ENCODE data around the gene HCN1. TPM values are rescaled to one million over a fixed set of nuclear protein-coding genes. Genes with fewer than 3 reads are reported as not detected.
"Not testable (repeated sequence)": the region's sequence is repeated elsewhere in the genome, so short reads cannot be mapped to it uniquely, and the experiment has no call there.

HCN1 gene
- total RNA-seq, 1 donor from 2014 or later: 14.3 TPM

- FAIRE-seq (no peak), DNase-seq (ENCODE audit: low spot score in 2 of 2) (no peak)
Measured at GRCh38 chr5:45335978-45336377, 360.2 kb downstream of the HCN1 start.

- no peak for FAIRE-seq
- DNase-seq (ENCODE audit: low spot score in 2 of 2): no peak
Measured at GRCh38 chr5:45335346-45335745, 360.8 kb downstream of the HCN1 start.

GRCh38 chr5:45334939-45335338 is 361.2 kb downstream of the HCN1 start:
- FAIRE-seq (no peak), DNase-seq (ENCODE audit: low spot score in 2 of 2) (no peak)

- FAIRE-seq; DNase-seq (ENCODE audit: low spot score in 2 of 2): not testable (repeated sequence)
Measured at GRCh38 chr5:45312627-45313026, 383.6 kb downstream of the HCN1 start.

- no peak for DNase-seq (ENCODE audit: low spot score in 2 of 2)
- no peak for FAIRE-seq
Measured at GRCh38 chr5:45295231-45295630, 400.9 kb downstream of the HCN1 start.

GRCh38 chr5:45288746-45289145 is 407.4 kb downstream of the HCN1 start:
- no peak for DNase-seq (ENCODE audit: low spot score in 2 of 2)
- no peak for FAIRE-seq

GRCh38 chr5:45284436-45284835 is 411.7 kb downstream of the HCN1 start:
- FAIRE-seq: no peak
- DNase-seq (ENCODE audit: low spot score in 2 of 2): no peak

- no peak for FAIRE-seq
- no peak for DNase-seq (ENCODE audit: low spot score in 2 of 2)
Measured at GRCh38 chr5:45281081-45281480, 415.1 kb downstream of the HCN1 start.

GRCh38 chr5:45279109-45279508 is 417.1 kb downstream of the HCN1 start:
- FAIRE-seq (no peak), DNase-seq (ENCODE audit: low spot score in 2 of 2) (no peak)

GRCh38 chr5:45277860-45278259 is 418.3 kb downstream of the HCN1 start:
- DNase-seq (ENCODE audit: low spot score in 2 of 2) (no peak), FAIRE-seq (no peak)

- FAIRE-seq (no peak), DNase-seq (ENCODE audit: low spot score in 2 of 2) (no peak)
Measured at GRCh38 chr5:45274241-45274640, 421.9 kb downstream of the HCN1 start.

- FAIRE-seq: no peak
- no peak for DNase-seq (ENCODE audit: low spot score in 2 of 2)
Measured at GRCh38 chr5:45271626-45272025, 424.6 kb downstream of the HCN1 start.

GRCh38 chr5:45264447-45264846 is 431.7 kb downstream of the HCN1 start:
- DNase-seq (ENCODE audit: low spot score in 2 of 2) (no peak), FAIRE-seq (no peak)

- FAIRE-seq: no peak
- DNase-seq (ENCODE audit: low spot score in 2 of 2): no peak
Measured at GRCh38 chr5:45262061-45262590, 434.1 kb downstream of the HCN1 start.

- no peak for FAIRE-seq
Measured at GRCh38 chr5:45261125-45261524, 435.1 kb downstream of the HCN1 start.

GRCh38 chr5:45260292-45260691 is 435.9 kb downstream of the HCN1 start:
- no peak for DNase-seq (ENCODE audit: low spot score in 2 of 2)
- FAIRE-seq: no peak

More at GRCh38 chr5:45261125-45261524, 435.1 kb downstream of the HCN1 start:
- DNase-seq (ENCODE audit: low spot score in 2 of 2): no peak

- DNase-seq (ENCODE audit: low spot score in 2 of 2) (no peak), FAIRE-seq (no peak)
Measured at GRCh38 chr5:45252978-45253377, 443.2 kb downstream of the HCN1 start.

- no peak for DNase-seq (ENCODE audit: low spot score in 2 of 2)
- no peak for FAIRE-seq
Measured at GRCh38 chr5:45252541-45252940, 443.6 kb downstream of the HCN1 start.

- FAIRE-seq (no peak), DNase-seq (ENCODE audit: low spot score in 2 of 2) (no peak)
Measured at GRCh38 chr5:45225571-45226031, 470.6 kb downstream of the HCN1 start.

- FAIRE-seq (no peak), DNase-seq (ENCODE audit: low spot score in 2 of 2) (no peak)
Measured at GRCh38 chr5:45205403-45205961, 490.7 kb downstream of the HCN1 start.
